CD14-positive monocyte (primary cell): Measurements from ENCODE around the gene JAGN1. TPM values are rescaled to one million over a fixed set of nuclear protein-coding genes. Genes with fewer than 3 reads are reported as not detected.
A peak's percentile ranks its signal among the peaks of the same experiment; 100 is the strongest.

ENCODE experiments used
- DNase-seq, 3 donors: peaks; one replicate each; pipeline ENCODE4 v3.0.0-alpha.2; 2011 to 2022
- H2AFZ ChIP-seq: 2 replicates; pipeline ENCODE4 v1.6.0; 2012; ENCODE audit warnings: mild to moderate bottlenecking, low read depth, low read length, inconsistent platforms; ENCODE audit not compliant: insufficient read depth, poor library complexity, severe bottlenecking
- H3K27ac ChIP-seq, 2 donors: 1 replicate in 1 of 2; 2 replicates in 1 of 2; pipeline ENCODE4 v1.5.1; 2012 to 2013; ENCODE audit warnings: low read length in 2 of 2, control low read depth in 1 of 2, inconsistent platforms in 1 of 2, low read depth in 1 of 2, mild to moderate bottlenecking in 1 of 2
- H3K27me3 ChIP-seq, 2 donors: one replicate each; pipeline versions ENCODE4 v1.6.0 to v1.6.1; 2011 to 2013; ENCODE audit warnings: low read length in 2 of 2; ENCODE audit not compliant: control insufficient read depth in 2 of 2, insufficient read depth in 2 of 2
- H3K36me3 ChIP-seq, 2 donors: replicated peaks in 1 of 2; 1 replicate in 1 of 2; 2 replicates in 1 of 2; pipeline versions ENCODE4 v1.5.1 to v1.6.1; 2012 to 2013; ENCODE audit warnings: low read length in 2 of 2, control low read depth in 1 of 2, inconsistent platforms in 1 of 2, mild to moderate bottlenecking in 1 of 2; ENCODE audit not compliant: insufficient read depth in 2 of 2, control insufficient read depth in 1 of 2
- H3K4me1 ChIP-seq, 2 donors: 1 replicate in 1 of 2; 2 replicates in 1 of 2; pipeline versions ENCODE4 v1.5.1 to v1.6.1; 2012 to 2013; ENCODE audit warnings: low read length in 2 of 2, control low read depth in 1 of 2, inconsistent platforms in 1 of 2, mild to moderate bottlenecking in 1 of 2, moderate library complexity in 1 of 2; ENCODE audit not compliant: insufficient read depth in 2 of 2, control insufficient read depth in 1 of 2
- H3K4me2 ChIP-seq: replicated peaks from 2 replicates; pipeline ENCODE3; 2012; ENCODE audit warnings: low read length, moderate library complexity, mild to moderate bottlenecking; ENCODE audit not compliant: poor library complexity, severe bottlenecking; ENCODE audit errors: extremely low read depth
- H3K4me3 ChIP-seq, 3 experiments: fragments of 200-600 bp in 1 of 3; sonication (generic) in 1 of 3; replicated peaks in 1 of 3; 1 replicate in 2 of 3; 2 replicates in 1 of 3; pipeline ENCODE4 v1.5.1; 2011 to 2013; ENCODE audit warnings: low read length in 3 of 3, mild to moderate bottlenecking in 3 of 3, control low read depth in 2 of 3, low read depth in 2 of 3, inconsistent platforms in 1 of 3, moderate library complexity in 1 of 3
- H3K79me2 ChIP-seq: 2 replicates; pipeline ENCODE4 v1.6.0; 2012; ENCODE audit warnings: mild to moderate bottlenecking, control low read depth, inconsistent platforms, low read length, moderate library complexity; ENCODE audit not compliant: insufficient read depth
- H3K9ac ChIP-seq: 2 replicates; pipeline ENCODE4 v1.6.0; 2017; ENCODE audit warnings: low read length, mild to moderate bottlenecking; ENCODE audit not compliant: insufficient read depth, poor library complexity, severe bottlenecking
- H3K9me3 ChIP-seq, 2 donors: replicated peaks in 1 of 2; 1 replicate in 1 of 2; 2 replicates in 1 of 2; pipeline versions ENCODE4 v1.5.1 to v1.6.1; 2012 to 2013; ENCODE audit warnings: low read length in 2 of 2, control low read depth in 1 of 2; ENCODE audit not compliant: control insufficient read depth in 1 of 2, insufficient read depth in 1 of 2
- H4K20me1 ChIP-seq: 2 replicates; pipeline ENCODE4 v1.6.0; 2012; ENCODE audit warnings: mild to moderate bottlenecking, low read length, control low read depth, moderate library complexity; ENCODE audit not compliant: insufficient read depth
- H3K27ac Mint-ChIP-seq, 7 donors: one replicate each; pipeline ENCODE4 v1.8.0; 2020; ENCODE audit warnings: mild to moderate bottlenecking in 7 of 7, mixed read lengths in 7 of 7, moderate library complexity in 6 of 7, inconsistent platforms in 2 of 7
- H3K27me3 Mint-ChIP-seq, 3 donors: one replicate each; pipeline ENCODE4 v1.8.0; 2021 to 2022; ENCODE audit warnings: low read depth in 3 of 3, mild to moderate bottlenecking in 3 of 3, mixed read lengths in 3 of 3, moderate library complexity in 3 of 3, inconsistent platforms in 1 of 3
- H3K36me3 Mint-ChIP-seq, 2 donors: one replicate each; pipeline ENCODE4 v1.8.0; 2020; ENCODE audit warnings: mixed read lengths in 2 of 2, inconsistent platforms in 1 of 2, mild to moderate bottlenecking in 1 of 2
- H3K4me1 Mint-ChIP-seq: one replicate; pipeline ENCODE4 v1.8.0; 2020; ENCODE audit warnings: mild to moderate bottlenecking, mixed read lengths
- H3K4me3 Mint-ChIP-seq, 2 donors: one replicate each; pipeline ENCODE4 v1.8.0; 2020; ENCODE audit warnings: mild to moderate bottlenecking in 2 of 2, mixed read lengths in 2 of 2, moderate library complexity in 1 of 2
- H3K9me3 Mint-ChIP-seq, 7 donors: one replicate each; pipeline ENCODE4 v1.8.0; 2020 to 2022; ENCODE audit warnings: mixed read lengths in 7 of 7, mild to moderate bottlenecking in 6 of 7, moderate library complexity in 6 of 7, inconsistent platforms in 2 of 7
- CTCF ChIP-seq: fragments of 200-600 bp; IDR thresholded peaks from one replicate; pipeline ENCODE4 v1.8.0; 2022; ENCODE audit warnings: antibody characterized with exemption, mild to moderate bottlenecking
- WGBS: methylation state at CpG from one replicate; pipeline ENCODE4 v1.1.5; 2013; ENCODE audit warnings: missing lambda C conversion rate; ENCODE audit not compliant: insufficient coverage; 5-methylcytosine and 5-hydroxymethylcytosine counted together
- intact Hi-C, 2 donors: fragments of 100-400 bp; cut with micrococcal nuclease; formaldehyde crosslinking; loops; one replicate each; pipeline versions ENCODE4 v1.15.0 to v1.15.1; 2023
- polyA plus RNA-seq, 3 donors: library from polyadenylated mRNA; depleted of rRNA in 1 of 3; unstranded in 2 of 3; stranded (reverse) in 1 of 3; fragments of 300-500 nt in 2 of 3; fragments of >200 nt in 1 of 3; fragmentation: Illumina TruSeq in 2 of 3; gene quantifications; 1 replicate in 2 of 3; 2 replicates in 1 of 3; pipeline ENCODE4 v1.2.3, GENCODE V29; 2012 to 2021

The JAGN1 gene
- polyA plus RNA-seq, 3 donors: 17.3 to 56.3 (median 49.8) TPM

- Mint-ChIP-seq H3K36me3 (no peaks in the 10 kb centered on the region), H3K9me3 (no peaks in the 10 kb centered on the region), H3K4me1 (peaks cover 26% of the 10 kb centered on the region), H3K27me3 (no peaks in the 10 kb centered on the region), H3K27ac (no peak overlapping the region), H3K4me3 (no peak overlapping the region)
- H3K4me1 ChIP-seq: peaks cover 12 to 17% of the 10 kb centered on the region in 2 donors
- no peaks in the 10 kb centered on the region for H3K27me3 ChIP-seq
- 98% methylated on average over 3 of the region's 7 CpGs for WGBS
- H3K4me2 ChIP-seq: no peak overlapping the region
- intact Hi-C loops: no loop called here
- no peaks in the 10 kb centered on the region for H4K20me1 ChIP-seq
- no peaks in the 10 kb centered on the region for H3K36me3 ChIP-seq
- no peak overlapping the region for H3K9ac ChIP-seq
- H2AFZ ChIP-seq: no peak overlapping the region
- H3K79me2 ChIP-seq: no peaks in the 10 kb centered on the region
- no peaks in the 10 kb centered on the region for H3K9me3 ChIP-seq
- H3K4me3 ChIP-seq: no peak overlapping the region
- no peak for DNase-seq
- TF ChIP-seq CTCF: no peak
- no peak overlapping the region for H3K27ac ChIP-seq
These were observed 19.0 kb downstream of the JAGN1 start for GRCh38 chr3:9909221-9910013.

GRCh38 chr3:9911863-9912262 lies 21.5 kb downstream of the JAGN1 start:
- Histone ChIP-seq H2AFZ (no peak overlapping the region), H4K20me1 (no peaks in the 10 kb centered on the region), H3K27me3 (no peaks in the 10 kb centered on the region), H3K9me3 (no peaks in the 10 kb centered on the region), H3K4me3 (no peak overlapping the region), H3K4me2 (no peak overlapping the region), H3K27ac (no peak overlapping the region), H3K36me3 (no peaks in the 10 kb centered on the region), H3K4me1 (peaks cover 28 to 40% of the 10 kb centered on the region in 2 donors), H3K79me2 (no peaks in the 10 kb centered on the region), H3K9ac (no peak overlapping the region)
- Mint-ChIP-seq H3K4me1 (peaks cover 43% of the 10 kb centered on the region), H3K27me3 (no peaks in the 10 kb centered on the region), H3K9me3 (no peaks in the 10 kb centered on the region), H3K36me3 (no peaks in the 10 kb centered on the region), H3K4me3 (peak overlapping the region in 1 of 2 donors; percentile 59), H3K27ac (peak overlapping the region in 1 of 7 donors; percentile 77)
- no peak for DNase-seq
- intact Hi-C loops: no loop called here
- 24% methylated on average over 5 of the region's 8 CpGs for WGBS
- no peak for TF ChIP-seq CTCF
